NCI-H82 treated with DMSO at 0.1 percent for 48 hours (cell line): ENCODE measurements around the gene PFKL.

Experiments used
- DNase-seq: peaks from one replicate; lab custom pipeline; 2025; ENCODE audit not compliant: unreplicated experiment; lab: John Stamatoyannopoulos, UW

Gene PFKL

DNA sequence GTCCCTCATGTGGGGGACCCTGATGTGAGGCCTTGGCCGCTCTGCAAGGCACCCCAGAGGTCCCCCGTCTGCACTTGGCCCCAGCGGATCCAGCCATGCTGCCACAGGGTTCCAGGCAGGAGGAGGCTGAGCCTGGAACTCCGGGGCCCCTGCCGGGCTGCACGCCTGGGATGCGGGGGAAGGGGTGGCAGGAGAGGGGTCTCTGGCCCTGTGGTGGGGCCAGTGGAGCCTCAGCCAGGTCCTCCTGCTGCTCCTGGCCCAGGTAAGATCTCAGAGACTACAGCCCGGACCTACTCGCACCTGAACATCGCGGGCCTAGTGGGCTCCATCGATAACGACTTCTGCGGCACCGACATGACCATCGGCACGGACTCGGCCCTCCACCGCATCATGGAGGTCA is 12.9 kb downstream of the PFKL start:
- DNase-seq: no peak

DNA sequence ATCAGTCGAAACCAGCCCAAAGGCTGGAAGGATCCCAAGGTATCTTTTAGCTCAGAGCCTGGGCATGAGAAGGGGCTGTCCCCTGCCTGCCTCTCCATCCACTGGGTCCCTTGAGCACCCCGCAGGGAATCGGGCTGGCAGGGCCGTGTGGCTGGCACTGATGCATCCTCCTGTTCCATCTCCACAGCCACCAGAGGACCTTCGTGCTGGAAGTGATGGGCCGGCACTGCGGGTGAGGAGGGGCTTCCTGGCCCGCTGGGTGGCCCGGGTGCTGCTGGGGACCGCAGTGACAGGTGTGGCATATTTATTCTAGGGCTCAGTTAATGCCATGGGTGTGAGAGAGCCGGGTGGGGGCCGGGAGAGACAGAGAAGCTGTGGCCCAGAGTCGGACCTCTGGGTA is 13.6 kb downstream of the PFKL start:
- no peak for DNase-seq

DNA sequence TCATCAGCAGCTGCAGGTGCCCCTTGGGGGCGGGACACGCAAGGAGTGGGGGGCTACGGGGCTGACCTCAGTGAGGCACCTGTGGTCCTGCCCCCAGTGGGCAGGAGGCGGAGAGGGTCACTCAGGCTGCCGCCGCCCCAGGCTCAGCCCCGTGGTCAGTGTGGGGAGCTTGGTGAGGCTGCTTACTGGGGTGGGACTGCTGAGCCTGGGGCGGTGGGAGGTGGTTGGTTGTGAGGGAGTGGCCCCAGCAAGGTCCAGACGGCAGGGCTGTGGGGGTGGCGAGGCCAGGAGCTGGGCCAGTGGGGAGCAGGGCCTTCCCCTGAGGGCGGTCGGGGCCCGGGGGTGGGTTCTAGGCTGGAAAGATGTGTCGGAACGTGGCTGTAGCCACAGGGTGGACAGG is 14.3 kb downstream of the PFKL start:
- DNase-seq: no peak

GRCh38 chr21:44314561-44314960 is 14.7 kb downstream of the PFKL start:
- no peak for DNase-seq

- DNase-seq: no peak
Measured at GRCh38 chr21:44315691-44316203, 15.9 kb downstream of the PFKL start.

GRCh38 chr21:44316277-44316900 is 16.5 kb downstream of the PFKL start:
- DNase-seq: no peak

DNA sequence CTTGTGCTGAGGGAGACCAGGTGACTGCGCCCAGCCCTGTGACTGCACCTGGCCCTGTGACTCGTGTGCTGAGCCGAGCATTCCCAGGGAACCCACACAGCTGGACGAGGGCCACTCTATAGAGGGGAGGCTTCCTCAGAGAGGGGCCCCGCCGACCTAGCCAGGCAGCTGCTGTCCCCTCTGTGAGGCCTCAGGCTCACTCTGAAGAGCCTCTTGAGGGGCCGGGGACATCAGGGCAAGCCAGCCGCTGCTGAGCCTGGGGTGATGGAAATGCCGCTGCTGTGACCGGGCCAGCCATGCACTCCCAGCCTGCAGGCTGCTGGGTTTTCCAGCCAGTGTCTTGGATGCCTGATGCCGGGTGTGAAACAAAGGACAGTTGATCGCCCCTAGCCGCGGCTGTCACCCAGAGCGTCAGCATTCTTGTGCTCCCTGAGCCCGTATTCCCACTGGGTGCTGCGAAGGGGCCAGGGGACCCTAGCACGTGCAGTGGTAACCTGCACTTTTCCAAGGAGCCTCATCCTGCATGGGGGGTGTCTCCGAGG is 17.5 kb downstream of the PFKL start:
- no peak for DNase-seq

DNA sequence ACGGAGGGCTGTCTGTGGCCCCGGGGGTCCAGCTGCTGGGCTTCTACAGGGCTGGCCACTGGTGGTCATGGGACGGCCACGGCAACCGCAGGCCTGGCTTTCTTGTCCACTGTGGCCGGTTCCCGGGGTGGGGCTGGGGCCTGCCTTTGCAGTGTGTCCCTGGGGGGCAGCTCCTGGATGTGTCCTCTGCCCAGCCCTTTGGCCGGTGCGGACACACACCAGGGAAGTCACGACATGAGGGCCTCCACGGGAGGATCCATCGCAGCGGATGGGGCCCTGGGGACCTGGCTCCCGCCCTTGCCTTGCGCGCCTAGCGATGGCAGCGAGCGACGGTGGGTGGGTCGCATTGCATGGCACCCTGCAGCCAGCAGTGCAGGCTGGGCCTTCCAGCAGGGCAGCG is 18.0 kb downstream of the PFKL start:
- no peak for DNase-seq

DNA sequence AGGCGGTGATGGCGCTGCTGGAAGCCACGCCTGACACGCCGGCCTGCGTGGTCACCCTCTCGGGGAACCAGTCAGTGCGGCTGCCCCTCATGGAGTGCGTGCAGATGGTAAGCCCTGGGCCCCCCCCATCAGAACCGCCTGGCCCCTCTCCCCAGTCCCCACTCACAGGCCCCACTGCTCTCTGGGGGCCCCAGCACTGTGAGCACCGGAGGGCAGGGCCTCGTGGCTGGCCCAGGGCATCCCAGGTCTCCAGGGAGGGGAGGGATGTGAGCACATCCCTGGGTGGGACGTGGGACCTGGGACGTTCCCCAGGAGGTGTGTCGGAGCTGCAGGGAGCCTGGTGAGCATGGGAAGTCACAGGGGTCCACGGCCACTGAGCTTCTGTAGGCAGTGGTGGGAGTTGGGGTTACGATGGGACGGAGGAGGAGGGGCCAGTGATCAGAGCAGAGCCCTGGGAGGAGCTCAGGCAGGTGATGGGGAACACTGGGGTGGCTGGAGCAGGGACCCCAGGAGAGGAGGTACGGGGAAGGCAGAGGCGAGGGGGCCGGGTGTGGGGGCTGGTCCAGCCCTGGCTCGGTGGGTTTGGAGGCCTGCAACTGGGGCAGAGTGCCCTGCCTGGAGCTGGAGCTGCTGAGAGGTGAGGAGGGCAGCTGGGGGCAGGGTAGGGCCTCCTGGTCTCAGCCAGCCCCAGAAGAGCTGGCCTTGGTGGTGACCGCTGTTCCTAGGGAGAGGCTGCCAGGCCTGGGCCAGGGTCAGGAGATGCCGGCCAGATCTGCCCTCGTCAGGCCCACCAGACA is 18.8 kb downstream of the PFKL start:
- no peak for DNase-seq

- no peak for DNase-seq
Measured at GRCh38 chr21:44319407-44320065, 19.7 kb downstream of the PFKL start.

GRCh38 chr21:44320847-44321246 is 21.0 kb downstream of the PFKL start:
- no peak for DNase-seq

DNA sequence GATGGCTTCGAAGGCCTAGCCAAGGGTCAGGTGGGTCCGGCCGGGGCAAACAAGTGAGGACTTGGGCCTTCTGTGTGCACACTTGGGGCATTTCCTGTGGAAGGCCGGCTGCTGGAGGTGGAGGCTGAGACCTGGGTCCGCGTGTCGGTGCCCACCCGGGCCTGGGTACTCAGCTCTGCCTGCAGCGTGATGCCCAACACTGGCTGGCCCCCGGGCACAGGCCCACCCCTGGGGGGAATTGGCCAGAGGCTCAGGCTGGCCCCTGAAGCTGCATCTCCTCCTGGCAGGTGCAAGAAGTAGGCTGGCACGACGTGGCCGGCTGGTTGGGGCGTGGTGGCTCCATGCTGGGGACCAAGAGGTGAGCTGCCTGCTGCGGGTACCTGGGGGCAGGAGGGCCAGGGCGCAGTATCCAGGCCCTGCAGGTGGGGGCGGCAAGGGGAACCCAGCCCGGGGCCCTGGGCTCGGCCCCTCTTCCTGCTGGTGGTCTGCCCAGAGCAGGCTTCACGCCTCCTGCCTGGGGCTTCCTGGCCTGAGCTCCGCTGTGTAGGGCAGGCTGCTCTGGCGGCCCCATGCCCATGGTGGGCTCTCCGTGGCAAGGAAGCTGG is 22.1 kb downstream of the PFKL start:
- DNase-seq: no peak

DNA sequence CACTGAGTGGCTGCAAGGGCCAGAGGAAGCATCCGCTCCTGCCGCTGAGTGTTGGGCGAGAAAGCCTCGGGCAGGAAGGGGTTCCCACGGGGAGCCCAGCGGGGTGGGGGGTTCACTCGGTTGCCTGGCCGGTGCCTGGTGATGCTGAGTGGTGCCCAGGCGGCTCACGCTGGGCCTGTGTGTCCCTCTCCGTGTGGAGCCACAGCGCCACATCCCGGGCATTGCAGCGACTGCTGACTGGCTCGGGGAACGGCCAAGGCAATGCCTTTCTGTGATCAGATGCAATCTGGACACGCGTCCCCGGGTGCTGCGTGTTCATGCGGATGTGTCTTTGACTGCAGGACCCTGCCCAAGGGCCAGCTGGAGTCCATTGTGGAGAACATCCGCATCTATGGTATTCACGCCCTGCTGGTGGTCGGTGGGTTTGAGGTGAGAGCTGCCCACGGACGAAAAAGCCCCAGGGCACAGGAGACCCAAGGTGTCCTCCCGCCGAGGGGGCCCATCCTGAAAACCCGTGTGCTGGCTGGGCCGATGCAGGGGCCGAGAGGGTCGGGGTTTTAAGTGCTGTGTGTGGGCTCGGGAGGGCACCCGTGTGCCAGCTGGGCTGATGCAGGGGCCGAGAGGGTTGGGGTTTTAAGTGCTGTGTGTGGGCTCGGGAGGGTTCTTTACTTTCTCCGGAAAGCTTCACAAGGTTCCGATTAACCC is 22.9 kb downstream of the PFKL start:
- no peak for DNase-seq

DNA sequence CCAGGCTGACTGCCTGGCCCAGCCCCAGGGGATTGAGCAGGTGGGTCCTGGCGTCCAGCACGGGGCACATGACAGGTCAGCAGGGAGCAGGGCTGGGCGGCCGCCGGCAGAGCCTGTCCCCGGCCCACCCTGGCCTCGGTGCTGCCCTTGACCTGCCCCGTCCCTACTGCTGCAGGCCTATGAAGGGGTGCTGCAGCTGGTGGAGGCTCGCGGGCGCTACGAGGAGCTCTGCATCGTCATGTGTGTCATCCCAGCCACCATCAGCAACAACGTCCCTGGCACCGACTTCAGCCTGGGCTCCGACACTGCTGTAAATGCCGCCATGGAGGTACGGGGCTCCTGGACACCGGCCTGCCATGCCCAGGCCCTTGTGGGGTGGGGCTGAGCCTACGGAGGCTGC is 23.7 kb downstream of the PFKL start:
- no peak for DNase-seq

GRCh38 chr21:44324106-44324853 is 24.4 kb downstream of the PFKL start:
- no peak for DNase-seq

DNA sequence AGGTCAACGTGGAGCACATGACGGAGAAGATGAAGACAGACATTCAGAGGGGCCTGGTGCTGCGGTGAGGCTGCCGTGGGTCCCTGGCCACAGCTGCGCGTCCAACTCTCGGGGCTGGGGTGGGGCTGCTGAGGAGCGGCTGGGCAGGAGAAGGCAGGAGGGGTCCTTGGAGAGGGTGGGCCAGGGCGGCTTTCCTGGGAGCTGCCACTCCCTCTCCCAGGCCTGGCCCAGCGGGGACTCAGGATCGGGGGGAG is 24.9 kb downstream of the PFKL start:
- DNase-seq: no peak

DNA sequence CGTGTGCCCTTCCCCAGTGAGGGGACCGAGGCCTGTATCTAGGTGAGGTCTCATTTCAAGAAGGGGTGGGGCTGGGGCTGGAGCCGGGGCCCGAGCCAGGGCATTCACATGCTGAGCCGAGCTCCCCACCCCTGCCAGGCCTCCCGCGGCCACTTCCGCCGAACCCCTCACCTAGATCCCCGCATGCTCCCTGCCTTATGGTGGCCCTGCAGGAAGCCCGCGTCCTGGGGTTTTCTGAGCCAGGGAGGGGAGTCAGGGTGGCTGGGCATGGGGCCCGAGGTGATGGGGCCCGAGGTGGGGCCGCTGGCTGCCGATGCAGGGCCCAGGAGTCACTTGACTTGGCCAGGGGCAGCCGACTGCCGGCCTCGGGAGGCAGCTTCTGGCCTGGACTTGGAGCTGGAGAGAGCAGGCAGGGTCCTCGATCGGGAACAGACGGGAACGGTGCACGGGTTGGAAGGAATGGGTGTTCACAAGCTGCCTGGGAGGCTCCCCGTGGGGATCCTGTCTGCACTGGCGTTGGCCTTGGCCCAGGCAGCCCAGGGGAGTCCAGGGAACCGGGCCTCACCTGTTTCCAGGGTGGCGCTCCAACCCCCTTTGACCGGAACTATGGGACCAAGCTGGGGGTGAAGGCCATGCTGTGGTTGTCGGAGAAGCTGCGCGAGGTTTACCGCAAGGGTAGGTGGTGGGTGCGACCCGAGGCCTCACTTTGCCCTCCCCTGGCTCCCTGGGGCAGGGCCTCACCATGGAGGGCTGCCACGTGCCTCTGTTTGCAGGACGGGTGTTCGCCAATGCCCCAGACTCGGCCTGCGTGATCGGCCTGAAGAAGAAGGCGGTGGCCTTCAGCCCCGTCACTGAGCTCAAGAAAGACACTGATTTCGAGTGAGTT is 25.8 kb downstream of the PFKL start:
- DNase-seq: no peak

DNA sequence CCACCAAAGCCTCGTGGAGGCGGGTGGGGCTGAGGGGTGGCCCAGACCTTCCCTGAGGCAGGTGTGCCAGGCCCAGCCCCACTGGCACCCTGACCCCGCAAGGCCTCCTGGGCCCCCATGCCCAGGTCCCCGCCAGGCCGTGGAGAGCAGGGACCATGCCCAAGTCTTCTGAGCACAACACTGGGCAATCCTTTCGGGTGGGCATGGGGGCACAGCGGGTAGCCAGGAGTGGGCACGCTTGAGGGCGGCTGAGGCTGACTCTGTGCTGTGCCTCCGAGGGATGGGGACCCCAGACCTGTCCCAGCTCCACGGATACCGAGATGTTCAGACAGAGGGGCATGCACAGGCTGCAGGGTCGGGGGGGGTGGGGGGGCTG is 26.4 kb downstream of the PFKL start:
- no peak for DNase-seq
